GM19043 (cell line): ENCODE results near the gene TMEM198.

Source experiments
- ATAC-seq: cut with Tn5 transposase; IDR thresholded peaks from one replicate; pipeline ENCODE4 v1.9.1; 2021; ENCODE audit warnings: low read depth; ENCODE audit not compliant: unreplicated experiment

Gene TMEM198

DNA sequence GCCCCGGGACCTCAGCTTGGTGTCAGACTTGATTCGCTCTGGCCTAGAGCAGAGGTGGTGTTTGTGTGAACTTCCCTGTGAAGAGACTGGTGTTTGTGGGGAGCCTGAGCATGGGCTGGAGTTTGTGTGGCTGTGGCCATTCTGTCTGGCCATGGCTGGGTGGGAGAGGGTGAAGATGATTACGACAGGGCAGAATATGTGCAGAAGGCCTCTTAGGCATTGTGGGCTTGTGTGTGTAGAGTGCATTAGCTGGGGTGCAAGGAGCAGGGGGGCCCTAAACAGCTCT is 17.0 kb downstream of the TMEM198 start:
- ATAC-seq: no peak

DNA sequence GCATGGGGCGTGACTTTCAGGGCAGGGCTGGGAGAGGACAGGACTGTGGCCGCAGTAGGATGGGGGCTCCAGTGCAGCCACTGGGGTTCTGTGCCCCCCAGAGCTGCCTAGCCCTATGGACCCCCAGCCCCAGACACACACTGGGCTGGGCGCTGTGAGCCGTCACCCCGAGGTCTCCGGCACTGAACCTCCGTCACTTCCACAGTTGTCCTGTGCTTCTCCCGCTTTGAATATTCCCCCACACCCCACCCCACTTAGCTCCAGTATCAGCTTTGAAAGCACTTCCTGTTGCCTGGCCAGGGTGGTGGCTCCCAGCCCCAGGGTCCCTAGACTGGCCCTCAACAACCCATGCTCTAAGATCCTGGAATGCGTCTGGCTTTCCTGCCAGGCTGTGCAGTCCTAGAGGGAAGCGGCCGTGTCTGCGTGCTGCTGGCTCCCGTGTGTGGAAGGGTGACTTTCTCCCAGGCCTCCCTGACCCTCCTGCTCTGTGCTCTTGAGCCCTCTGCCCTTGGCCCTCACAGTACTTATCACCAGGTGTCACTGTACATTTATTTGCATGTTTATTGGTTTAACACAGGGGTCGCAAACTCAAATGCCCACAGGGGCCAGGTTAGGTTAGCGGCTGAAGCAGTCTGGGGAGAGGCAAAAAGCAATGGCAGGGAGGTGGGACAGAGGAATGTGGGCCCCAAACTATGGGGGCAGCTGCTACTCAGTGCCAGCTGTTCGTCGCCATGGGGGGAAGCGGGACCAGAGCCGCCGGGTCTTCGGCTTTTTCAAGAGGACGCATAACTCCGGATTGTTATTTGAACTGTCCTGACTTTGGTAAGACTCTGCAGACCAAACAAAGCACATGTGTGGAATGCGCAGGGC is 17.6 kb downstream of the TMEM198 start:
- no peak for ATAC-seq

GRCh38 chr2:219562049-219563020 is 18.5 kb downstream of the TMEM198 start:
- ATAC-seq: no peak

GRCh38 chr2:219563271-219563928 is 19.6 kb downstream of the TMEM198 start:
- ATAC-seq: no peak

- no peak for ATAC-seq
Observed at GRCh38 chr2:219565130-219566080, 21.6 kb downstream of the TMEM198 start.

DNA sequence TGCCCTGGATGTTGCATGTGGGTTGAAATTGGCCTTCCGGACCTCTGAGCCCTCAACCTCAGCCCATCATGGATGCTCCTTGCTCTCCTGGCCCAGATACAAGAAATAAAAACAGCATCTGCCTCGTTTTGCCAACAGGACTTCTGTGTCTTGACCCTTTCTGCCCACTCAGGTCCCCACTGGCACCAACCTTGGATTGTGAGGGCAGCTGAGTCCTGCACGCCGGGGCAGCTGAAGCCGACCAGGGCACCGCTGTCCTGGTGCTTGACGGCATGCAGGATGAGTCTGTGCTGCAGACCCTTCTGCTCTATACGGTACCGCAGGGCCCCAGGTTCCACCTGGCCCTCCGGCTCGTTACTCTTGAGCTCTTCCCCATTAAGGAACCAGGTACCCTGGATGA is 22.8 kb downstream of the TMEM198 start:
- ATAC-seq: no peak

- ATAC-seq: no peak
Observed at GRCh38 chr2:219567131-219567530, 23.3 kb downstream of the TMEM198 start.

DNA sequence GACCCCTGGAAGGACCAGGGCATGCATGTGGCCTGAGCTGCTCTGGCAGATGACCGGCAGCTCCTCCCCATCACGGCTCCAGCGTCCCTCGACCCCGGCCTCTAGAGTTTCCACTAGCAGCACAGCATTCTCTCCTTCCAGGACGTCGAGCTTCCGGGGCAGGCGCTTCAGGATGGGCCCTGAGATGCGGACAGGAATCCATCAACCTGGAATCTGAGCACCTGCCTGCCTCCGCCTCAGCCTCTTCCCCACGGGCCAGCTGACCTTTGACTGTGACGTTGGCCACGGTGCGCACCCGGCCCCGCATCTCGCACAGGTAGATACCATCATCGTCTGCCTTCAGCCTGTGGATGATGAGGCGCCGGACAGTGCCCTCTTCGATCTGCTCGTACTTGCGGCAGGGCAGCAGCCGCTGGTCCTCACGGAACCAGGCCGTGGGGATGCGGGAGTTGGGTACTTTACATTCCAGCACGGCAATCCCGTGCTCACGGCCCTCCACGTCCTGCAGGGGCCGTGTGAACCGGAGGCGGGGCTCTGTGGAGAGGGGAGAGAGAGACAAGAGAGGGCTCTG is 24.0 kb downstream of the TMEM198 start:
- no peak for ATAC-seq

- ATAC-seq: no peak
Observed at GRCh38 chr2:219569041-219569440, 25.2 kb downstream of the TMEM198 start.

GRCh38 chr2:219569635-219570034 is 25.8 kb downstream of the TMEM198 start:
- no peak for ATAC-seq

DNA sequence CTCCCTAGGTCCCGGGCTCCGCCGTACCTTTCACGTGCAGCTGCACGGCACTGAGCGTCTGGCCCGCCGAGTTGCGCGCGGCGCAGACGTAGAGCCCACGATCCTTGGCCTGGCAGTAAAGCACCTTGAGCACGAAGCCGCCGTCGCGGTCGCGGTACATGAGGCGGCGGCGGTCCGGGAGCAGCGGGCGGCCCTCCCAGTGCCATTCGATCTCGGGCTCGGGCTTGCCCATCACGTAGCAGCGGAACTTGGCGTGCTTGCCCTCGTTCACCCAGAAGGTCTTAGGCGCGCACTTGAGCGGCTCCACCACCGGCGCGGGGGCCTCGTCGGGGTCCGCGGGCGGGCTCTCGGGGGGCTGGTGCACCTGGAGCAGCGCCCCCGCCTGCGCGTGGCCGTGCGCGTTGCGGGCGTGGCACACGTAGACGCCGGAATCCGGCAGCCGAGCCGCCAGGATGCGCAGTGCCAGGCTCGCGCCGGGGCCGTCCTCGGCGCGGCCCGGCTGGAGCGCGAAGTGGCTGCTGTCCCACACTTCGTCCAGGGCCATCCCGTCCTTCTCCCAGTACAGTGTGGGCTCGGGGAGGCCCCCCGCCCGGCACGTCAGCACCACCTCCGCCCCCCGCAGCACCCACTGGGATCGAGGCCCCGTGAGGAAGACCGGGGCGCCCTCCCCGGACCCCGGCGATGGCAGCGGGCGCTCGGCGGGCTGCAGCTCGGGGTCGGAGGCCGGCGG is 26.5 kb downstream of the TMEM198 start:
- no peak for ATAC-seq

DNA sequence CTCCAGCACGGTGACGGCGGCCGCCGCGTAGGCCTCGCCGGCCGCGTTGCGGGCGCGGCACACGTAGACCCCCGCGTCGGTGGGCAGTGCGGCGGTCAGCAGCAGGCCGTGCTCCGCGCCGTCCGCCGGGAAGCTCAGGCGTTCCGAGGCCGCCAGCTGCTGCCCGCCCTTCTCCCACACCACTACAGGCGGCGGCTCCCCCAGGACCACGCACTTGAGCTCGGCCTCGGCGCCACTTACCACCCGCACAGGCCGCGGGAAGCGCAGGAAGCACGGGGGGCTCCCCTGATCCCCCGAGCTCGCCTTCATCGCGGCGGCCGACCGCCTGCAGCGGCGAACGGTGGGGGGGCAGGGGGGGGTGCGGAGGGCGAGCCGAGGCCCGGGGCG is 27.1 kb downstream of the TMEM198 start:
- ATAC-seq: no peak

- ATAC-seq: no peak
Observed at GRCh38 chr2:219571311-219572236, 27.7 kb downstream of the TMEM198 start, which contains the start of gene OBSL1. Gene OBSL1 (minus strand): TSS chr2:219571539. CDS start chr2:219571232, 307 bp downstream.

DNA sequence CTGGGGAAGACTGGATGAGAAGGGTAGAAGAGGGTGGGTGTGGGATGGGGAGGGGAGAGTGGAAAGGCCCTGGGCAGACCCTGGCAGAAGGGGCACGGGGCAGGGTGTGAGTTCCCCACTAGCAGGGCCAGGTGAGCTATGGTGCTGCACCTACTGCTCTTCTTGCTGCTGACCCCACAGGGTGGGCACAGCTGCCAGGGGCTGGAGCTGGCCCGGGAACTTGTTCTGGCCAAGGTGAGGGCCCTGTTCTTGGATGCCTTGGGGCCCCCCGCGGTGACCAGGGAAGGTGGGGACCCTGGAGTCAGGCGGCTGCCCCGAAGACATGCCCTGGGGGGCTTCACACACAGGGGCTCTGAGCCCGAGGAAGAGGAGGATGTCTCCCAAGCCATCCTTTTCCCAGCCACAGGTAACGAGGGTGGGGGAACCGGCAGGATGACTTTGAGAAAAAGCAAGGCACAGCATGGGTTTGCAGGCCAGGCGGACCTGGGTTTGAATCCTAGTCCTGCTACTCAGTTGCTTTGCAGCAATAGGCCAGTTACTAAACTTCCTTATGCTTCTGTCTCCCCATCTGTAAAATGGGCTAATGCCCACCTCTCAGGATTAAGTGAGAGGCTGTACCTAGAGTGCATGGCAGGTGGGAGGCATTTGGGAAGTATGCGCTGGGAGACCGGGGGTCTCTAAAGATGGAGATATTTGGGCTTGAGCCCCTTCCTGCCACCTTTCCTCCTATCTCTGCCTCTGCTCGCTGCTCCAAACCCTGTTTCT is 28.6 kb downstream of the TMEM198 start, which contains the start of gene INHA:
INHA (plus strand) TSS at position 74 of the 765 bp plus-strand sequence; CDS start at position 139, 65 bp downstream.
- ATAC-seq: no peak

- ATAC-seq: no peak
Observed at GRCh38 chr2:219573166-219573565, 29.3 kb downstream of the TMEM198 start.

- ATAC-seq: no peak
Observed at GRCh38 chr2:219574484-219575311, 30.9 kb downstream of the TMEM198 start.
